NAMALWA (cell line): ENCODE results near the gene LZIC.

ENCODE experiments used
- DNase-seq: peaks from one replicate; pipeline ENCODE4 v3.0.0-alpha.2; 2015; ENCODE audit warnings: low spot score

LZIC gene

GRCh38 chr1:9886092-9886742, 57.0 kb downstream of the LZIC start:
- no peak for DNase-seq

DNA sequence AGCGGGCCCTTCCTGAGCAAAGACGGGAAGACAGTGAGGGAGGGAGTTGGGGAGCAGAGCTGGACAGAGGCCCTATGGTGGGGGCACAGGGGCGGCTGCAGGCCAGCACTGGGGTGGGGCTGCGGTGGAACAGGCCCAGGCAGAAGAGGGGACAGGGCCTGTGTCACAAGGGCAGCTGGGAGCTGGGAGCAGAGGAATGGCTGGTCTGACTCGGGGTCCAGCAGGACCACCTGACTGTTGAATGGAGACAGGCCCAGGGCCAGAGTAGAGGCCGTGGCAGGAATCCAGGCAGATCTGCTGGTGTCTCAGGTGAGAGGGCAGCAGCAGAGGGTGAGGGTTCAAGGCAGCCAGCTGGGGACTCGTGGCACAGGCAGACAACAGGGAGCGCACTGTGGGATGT, 58.4 kb downstream of the LZIC start:
- DNase-seq, result no peak

DNA sequence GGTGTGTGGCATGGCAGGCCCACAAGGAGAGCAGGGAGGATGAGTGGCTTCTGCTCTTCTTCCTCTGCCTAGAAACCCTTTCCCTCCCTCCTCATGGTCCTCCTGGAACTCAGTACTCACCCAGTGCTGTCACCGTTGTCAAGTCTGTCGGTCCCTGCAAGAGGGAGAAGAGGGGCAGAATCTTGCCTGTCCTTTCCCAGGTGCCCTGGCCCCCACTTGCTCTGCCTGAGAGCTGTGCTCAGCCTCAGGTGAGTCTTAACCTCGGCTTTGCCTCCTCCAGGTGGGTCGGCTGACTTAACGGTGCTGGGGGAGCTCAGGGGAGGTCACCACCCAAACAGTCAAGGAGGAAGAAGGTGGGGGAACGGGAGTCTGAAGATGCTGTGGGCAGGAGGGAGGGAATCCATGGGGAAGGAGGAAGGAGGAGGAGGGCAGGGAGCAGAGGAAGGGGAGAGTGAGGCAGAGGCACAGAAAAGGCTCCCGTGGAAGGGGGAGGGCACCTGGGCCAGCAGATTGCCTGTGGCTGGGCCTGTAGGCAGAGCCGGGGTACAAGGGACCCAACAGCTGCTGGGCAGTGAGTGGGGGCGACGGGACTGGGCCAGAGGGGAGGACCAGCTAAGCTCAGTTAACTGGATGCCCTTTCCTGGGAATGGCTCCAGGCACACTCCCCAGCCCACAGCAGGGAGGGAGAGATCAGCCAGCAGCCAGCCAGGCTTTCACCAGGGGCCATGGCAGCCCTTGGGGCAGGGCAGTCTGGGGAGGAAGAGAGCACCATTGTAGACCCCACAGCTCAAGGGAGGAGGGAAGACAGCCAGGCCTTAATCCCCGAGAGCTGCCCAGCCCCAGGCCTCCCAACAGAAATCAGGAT, 59.4 kb downstream of the LZIC start:
- no peak for DNase-seq

- DNase-seq, result no peak
Measured at GRCh38 chr1:9882945-9883303, 60.3 kb downstream of the LZIC start.

GRCh38 chr1:9882296-9882944, 60.8 kb downstream of the LZIC start:
- no peak for DNase-seq

DNA sequence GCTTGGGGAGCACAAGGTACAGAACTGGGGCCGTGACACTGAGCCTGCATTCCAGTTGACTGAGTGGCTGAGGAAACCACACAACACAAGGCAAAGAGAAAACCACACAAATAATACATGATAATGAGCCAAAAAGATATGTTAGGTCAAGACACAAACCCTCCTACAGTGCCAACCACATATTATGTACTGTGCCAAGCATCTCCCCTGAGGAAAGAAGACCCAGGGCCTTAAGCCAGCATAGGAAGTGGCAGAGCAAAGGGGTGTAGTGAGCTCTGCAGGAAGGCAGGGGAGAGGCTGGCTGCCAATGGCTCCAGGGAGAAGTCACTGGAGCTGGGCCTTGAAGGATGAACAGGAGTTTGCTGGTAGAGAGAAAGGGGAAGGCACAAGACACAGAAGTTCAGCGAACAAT, 61.3 kb downstream of the LZIC start:
- no peak for DNase-seq
